ENCODE measurements around the gene GCNA.

Gene GCNA

GRCh38 chrX:71615954-71616353, 37.7 kb downstream of the GCNA start:
- H3K9ac ChIP-seq (ENCODE audit: insufficient read length) = no peak overlapping the region
- H3K4me3 ChIP-seq = no peak overlapping the region
- TF ChIP-seq EZH2 (IDR thresholded peaks at IDR 0.05) = no peak
- no peak for TF ChIP-seq FOXP2 (optimal IDR thresholded peaks at IDR 0.05; ENCODE audit: control extremely low read depth, extremely low read length, insufficient read depth)
- TF ChIP-seq POLR2AphosphoS5 (IDR thresholded peaks at IDR 0.05; ENCODE audit: borderline replicate concordance, low read depth, low read length) = no peak
- DNase-seq (ENCODE audit: low read depth, low spot score) = no peak
- peaks cover 17% of the 10 kb centered on the region; the same call in 1 of the 2 replicates for H3K36me3 ChIP-seq (ENCODE audit: insufficient read depth, low read length)
- H3K27ac ChIP-seq = no peak overlapping the region
- no peaks in the 10 kb centered on the region for H3K9me3 ChIP-seq (ENCODE audit: low read depth, low read length)

- TF ChIP-seq FOXP2 (optimal IDR thresholded peaks at IDR 0.05; ENCODE audit: control extremely low read depth, extremely low read length, insufficient read depth) (no peak), EZH2 (IDR thresholded peaks at IDR 0.05) (no peak), POLR2AphosphoS5 (IDR thresholded peaks at IDR 0.05; ENCODE audit: borderline replicate concordance, low read depth, low read length) (no peak)
- H3K36me3 ChIP-seq (ENCODE audit: insufficient read depth, low read length) = peaks cover 10% of the 10 kb centered on the region; the same call in 1 of the 2 replicates
- no peak overlapping the region for H3K4me3 ChIP-seq
- no peaks in the 10 kb centered on the region for H3K9me3 ChIP-seq (ENCODE audit: low read depth, low read length)
- DNase-seq (ENCODE audit: low read depth, low spot score) = no peak
- H3K27ac ChIP-seq = no peak overlapping the region
- no peak overlapping the region for H3K9ac ChIP-seq (ENCODE audit: insufficient read length)
These were observed 38.7 kb downstream of the GCNA start for GRCh38 chrX:71616672-71617529.

- peaks cover 4% of the 10 kb centered on the region; the same call in 1 of the 2 replicates for H3K36me3 ChIP-seq (ENCODE audit: insufficient read depth, low read length)
- DNase-seq (ENCODE audit: low read depth, low spot score) = no peak
- H3K9ac ChIP-seq (ENCODE audit: insufficient read length) = no peak overlapping the region
- no peak overlapping the region for H3K4me3 ChIP-seq
- no peak for TF ChIP-seq EZH2 (IDR thresholded peaks at IDR 0.05)
- no peak overlapping the region for H3K27ac ChIP-seq
- no peaks in the 10 kb centered on the region for H3K9me3 ChIP-seq (ENCODE audit: low read depth, low read length)
These were observed 39.5 kb downstream of the GCNA start for GRCh38 chrX:71617742-71618141.

GRCh38 chrX:71618303-71618721, 40.1 kb downstream of the GCNA start, which contains the start of gene CXCR3:
Gene CXCR3 (minus strand): TSS chrX:71618511. CDS start chrX:71618449, 62 bp downstream.
- TF ChIP-seq FOXP2 (optimal IDR thresholded peaks at IDR 0.05; ENCODE audit: control extremely low read depth, extremely low read length, insufficient read depth) (no peak), EZH2 (IDR thresholded peaks at IDR 0.05) (no peak), POLR2AphosphoS5 (IDR thresholded peaks at IDR 0.05; ENCODE audit: borderline replicate concordance, low read depth, low read length) (no peak)
- Histone ChIP-seq H3K4me3 (no peak within 1 kb of the TSS), H3K9me3 (ENCODE audit: low read depth, low read length) (no peaks in the 10 kb centered on the region), H3K9ac (ENCODE audit: insufficient read length) (no peak within 1 kb of the TSS), H3K36me3 (ENCODE audit: insufficient read depth, low read length) (no peaks in the 10 kb centered on the region; the same call in 1 of the 2 replicates), H3K27ac (no peak within 1 kb of the TSS)
- no peak for DNase-seq (ENCODE audit: low read depth, low spot score)

- Histone ChIP-seq H3K27ac (no peak overlapping the region), H3K36me3 (ENCODE audit: insufficient read depth, low read length) (no peaks in the 10 kb centered on the region; the same call in 1 of the 2 replicates), H3K9me3 (ENCODE audit: low read depth, low read length) (no peaks in the 10 kb centered on the region), H3K9ac (ENCODE audit: insufficient read length) (no peak overlapping the region), H3K4me3 (no peak overlapping the region)
- TF ChIP-seq EZH2 (IDR thresholded peaks at IDR 0.05) (no peak), FOXP2 (optimal IDR thresholded peaks at IDR 0.05; ENCODE audit: control extremely low read depth, extremely low read length, insufficient read depth) (no peak), POLR2AphosphoS5 (IDR thresholded peaks at IDR 0.05; ENCODE audit: borderline replicate concordance, low read depth, low read length) (no peak)
- no peak for DNase-seq (ENCODE audit: low read depth, low spot score)
These were observed 40.5 kb downstream of the GCNA start for GRCh38 chrX:71618787-71619186.

- Histone ChIP-seq H3K27ac (no peak overlapping the region), H3K9me3 (ENCODE audit: low read depth, low read length) (no peaks in the 10 kb centered on the region), H3K9ac (ENCODE audit: insufficient read length) (no peak overlapping the region), H3K36me3 (ENCODE audit: insufficient read depth, low read length) (no peaks in the 10 kb centered on the region), H3K4me3 (no peak overlapping the region)
- no peak for DNase-seq (ENCODE audit: low read depth, low spot score)
- TF ChIP-seq POLR2AphosphoS5 (IDR thresholded peaks at IDR 0.05; ENCODE audit: borderline replicate concordance, low read depth, low read length) (no peak), EZH2 (IDR thresholded peaks at IDR 0.05) (no peak), FOXP2 (optimal IDR thresholded peaks at IDR 0.05; ENCODE audit: control extremely low read depth, extremely low read length, insufficient read depth) (no peak)
These were observed 41.0 kb downstream of the GCNA start for GRCh38 chrX:71619193-71619592.

GRCh38 chrX:71619986-71620385, 41.7 kb downstream of the GCNA start:
- H3K9ac ChIP-seq (ENCODE audit: insufficient read length) = no peak overlapping the region
- DNase-seq (ENCODE audit: low read depth, low spot score) = no peak
- TF ChIP-seq FOXP2 (optimal IDR thresholded peaks at IDR 0.05; ENCODE audit: control extremely low read depth, extremely low read length, insufficient read depth) (no peak), POLR2AphosphoS5 (IDR thresholded peaks at IDR 0.05; ENCODE audit: borderline replicate concordance, low read depth, low read length) (no peak), EZH2 (IDR thresholded peaks at IDR 0.05) (no peak)

GRCh38 chrX:71621603-71622002, 43.4 kb downstream of the GCNA start:
- no peak overlapping the region for H3K27ac ChIP-seq
- no peak for DNase-seq (ENCODE audit: low read depth, low spot score)
- TF ChIP-seq EZH2 (IDR thresholded peaks at IDR 0.05) (no peak), FOXP2 (optimal IDR thresholded peaks at IDR 0.05; ENCODE audit: control extremely low read depth, extremely low read length, insufficient read depth) (no peak), POLR2AphosphoS5 (IDR thresholded peaks at IDR 0.05; ENCODE audit: borderline replicate concordance, low read depth, low read length) (no peak)
- no peaks in the 10 kb centered on the region for H3K9me3 ChIP-seq (ENCODE audit: low read depth, low read length)
- no peak overlapping the region for H3K9ac ChIP-seq (ENCODE audit: insufficient read length)
- H3K4me3 ChIP-seq = no peak overlapping the region
- no peaks in the 10 kb centered on the region for H3K36me3 ChIP-seq (ENCODE audit: insufficient read depth, low read length)

More at GRCh38 chrX:71619986-71620385, 41.7 kb downstream of the GCNA start:
- no peaks in the 10 kb centered on the region for H3K36me3 ChIP-seq (ENCODE audit: insufficient read depth, low read length)
- no peaks in the 10 kb centered on the region for H3K9me3 ChIP-seq (ENCODE audit: low read depth, low read length)
- no peak overlapping the region for H3K4me3 ChIP-seq
- no peak overlapping the region for H3K27ac ChIP-seq
